ENCODE data around the gene GARIN1A. TPM values are rescaled to one million over a fixed set of nuclear protein-coding genes. Genes with fewer than 3 reads are reported as not detected.

The GARIN1A gene
- total RNA-seq (2022; extraction: Qiagen RNA extraction) = 0.26 to 1.1 TPM (median 0.34 TPM) in 5 replicates

GRCh38 chr7:128671992-128672391 is at the start of gene GARIN1A:
GARIN1A (plus strand) TSS chr7:128672292; CDS start chr7:128672398, 106 bp downstream.

Other genes with a start within 250 kb of the GARIN1A start
- 23.1 to 28.0 TPM (median 24.4 TPM) in 5 replicates for gene HILPDA, start 216.4 kb upstream of the GARIN1A start, total RNA-seq (2022; extraction: Qiagen RNA extraction)
- 22.2 to 24.1 TPM (median 23.0 TPM) in 5 replicates for gene METTL2B, start 195.5 kb upstream of the GARIN1A start, total RNA-seq (2022; extraction: Qiagen RNA extraction)
- 123 to 185 TPM (median 155 TPM) in 5 replicates for gene CALU, start 67.1 kb downstream of the GARIN1A start, total RNA-seq (2022; extraction: Qiagen RNA extraction)
- gene OPN1SW, start 103.5 kb downstream of the GARIN1A start, total RNA-seq (2022; extraction: Qiagen RNA extraction) = not detected in 5 replicates
- 1.4 to 2.2 TPM (median 2.0 TPM) in 5 replicates for gene CCDC136, start 119.7 kb downstream of the GARIN1A start, total RNA-seq (2022; extraction: Qiagen RNA extraction)
- 3.6 to 5.7 TPM (median 3.8 TPM) in 5 replicates for gene FLNC, start 158.1 kb downstream of the GARIN1A start, total RNA-seq (2022; extraction: Qiagen RNA extraction)
- gene ATP6V1F, start 190.6 kb downstream of the GARIN1A start, total RNA-seq (2022; extraction: Qiagen RNA extraction) = 237 to 276 TPM (median 253 TPM) in 5 replicates
- 0.05 to 0.30 TPM (median 0.15 TPM) in 5 replicates for gene KCP, start 238.4 kb downstream of the GARIN1A start, total RNA-seq (2022; extraction: Qiagen RNA extraction)

Data from A549 treated with Mapracorat at 1 μM for 4 hours (cell line).